HAP-1 (cell line): ENCODE results near the gene ARPC1B.

Experiments
- DNase-seq, 2 experiments: peaks; one replicate each; pipeline ENCODE4 v3.0.0-alpha.2; 2016 to 2020; ENCODE audit warnings: low spot score in 2 of 2
- H3K27me3 ChIP-seq: fragments of 250-450 bp; sonication (Bioruptor Pico); 2 replicates; pipeline ENCODE4 v1.5.1; 2020; ENCODE audit warnings: low read depth, mild to moderate bottlenecking, moderate library complexity
- H3K36me3 ChIP-seq: fragments of 250-450 bp; sonication (Bioruptor Pico); replicated peaks from 2 replicates; pipeline ENCODE4 v1.5.1; 2020; ENCODE audit warnings: mild to moderate bottlenecking
- H3K4me1 ChIP-seq: fragments of 250-450 bp; sonication (Bioruptor Pico); 2 replicates; pipeline ENCODE4 v1.5.1; 2020; ENCODE audit warnings: mild to moderate bottlenecking
- H3K4me3 ChIP-seq: fragments of 250-450 bp; sonication (Bioruptor Pico); 2 replicates; pipeline ENCODE4 v1.5.1; 2020; ENCODE audit warnings: mild to moderate bottlenecking, moderate library complexity
- H3K9me3 ChIP-seq: fragments of 250-450 bp; sonication (Bioruptor Pico); 2 replicates; pipeline ENCODE4 v1.5.1; 2020; ENCODE audit warnings: mild to moderate bottlenecking, moderate library complexity
- in situ Hi-C: fragments of 300-500 bp; cut with MboI; formaldehyde crosslinking; loops from 3 replicates; pipeline ENCODE4 v1.14.3; 2020; ENCODE audit warnings: low sequenced_read_pairs, inconsistent platforms, mixed read lengths

The ARPC1B gene

GRCh38 chr7:99440195-99440594 lies 65.7 kb downstream of the ARPC1B start:
- peaks cover 6% of the 10 kb centered on the region for H3K4me1 ChIP-seq
- H3K4me3 ChIP-seq, result peak overlapping the region; percentile 89; the same call in 1 of the 2 replicates
- DNase-seq, result no peak
- in situ Hi-C loops, result no loop called here
- H3K9me3 ChIP-seq, result no peaks in the 10 kb centered on the region
- H3K27me3 ChIP-seq, result no peaks in the 10 kb centered on the region
- peaks cover 45% of the 10 kb centered on the region for H3K36me3 ChIP-seq
